ENCODE data around the gene RPS2. TPM values are rescaled to one million over a fixed set of nuclear protein-coding genes. Genes with fewer than 3 reads are reported as not detected.

Gene RPS2
- total and polyA plus RNA-seq, 4 experiments from 2014 or later: 2,828 to 6,826 (median 4,638) TPM

DNA sequence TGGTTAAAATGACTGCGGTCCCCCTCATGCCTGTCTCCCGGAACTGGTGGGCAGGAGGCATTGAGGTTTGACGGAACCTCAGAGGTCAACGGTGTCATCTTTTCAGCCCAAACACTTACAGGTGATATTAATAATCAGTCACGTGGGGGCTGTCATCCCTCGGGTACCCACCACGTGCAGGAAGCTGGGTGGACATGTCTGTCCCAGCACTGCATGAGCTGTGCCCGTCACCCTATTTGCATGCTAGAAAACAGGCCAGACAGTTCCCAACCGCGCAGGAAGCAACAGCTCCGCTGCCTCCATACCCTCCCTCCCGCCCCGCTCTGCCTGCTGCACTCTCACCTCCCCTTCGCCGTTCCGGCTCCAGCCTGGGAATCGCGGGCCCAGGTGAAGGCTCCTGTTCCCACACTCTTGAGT lies 26.5 kb upstream of the RPS2 start:
- peak overlapping the region; percentile 36 to 52 for H3K4me3 ChIP-seq (ENCODE audit: low read length in 2 of 2)
- peaks cover 6 to 30% (median 16%) of the 10 kb centered on the region in 4 donors for H3K4me1 Mint-ChIP-seq
- peaks cover 6 to 7% of the 10 kb centered on the region in 2 donors for H3K27me3 Mint-ChIP-seq
- ChIA-PET CTCF (ENCODE audit: partially characterized antibody) (interaction anchor here (1.2 to 1.6 kb wide), 2 partner anchors 13 to 149 kb away, joined by 5 to 7 read pairs; no protein-coding TSS in a partner anchor), POLR2A (ENCODE audit: partially characterized antibody) (interaction anchor here (1.1 to 5.7 kb wide), 9 partner anchors 10 to 219 kb away, joined by 3 to 71 read pairs (median 25); partner anchors contain the start of genes EME2, MRPS34, MSRB1 and NDUFB10)
- DNase-seq: peak in 4 of 5 donors; percentile 46 to 83 (median 51)
- H3K36me3 Mint-ChIP-seq: peaks cover 6% of the 10 kb centered on the region in 2 donors
- no peaks in the 10 kb centered on the region for H3K27me3 ChIP-seq (ENCODE audit: insufficient read depth, low read length)
- intact Hi-C loops (cut with micrococcal nuclease): loop anchor here (2.0 to 5.0 kb wide), 2 partner anchors 18 to 49 kb away; partner anchors contain the start of genes MSRB1 and TBL3
- H3K9me3 Mint-ChIP-seq: peaks cover 0 to 1% (median 0%) of the 10 kb centered on the region in 8 donors
- H3K27ac Mint-ChIP-seq: peak overlapping the region; percentile 76 to 93 (median 85)
- H3K27ac ChIP-seq (ENCODE audit: low read depth, low read length): peak overlapping the region; percentile 61
- no peaks in the 10 kb centered on the region for H3K36me3 ChIP-seq (ENCODE audit: insufficient read depth, low read length)
- H3K4me3 Mint-ChIP-seq: peak overlapping the region; percentile 73 to 84 (median 78)
- no peaks in the 10 kb centered on the region for H3K9me3 ChIP-seq (ENCODE audit: control insufficient read depth in 1 of 2, low read length in 2 of 2)
- H3K4me1 ChIP-seq (ENCODE audit: insufficient read depth, low read length): peaks cover 22% of the 10 kb centered on the region

DNA sequence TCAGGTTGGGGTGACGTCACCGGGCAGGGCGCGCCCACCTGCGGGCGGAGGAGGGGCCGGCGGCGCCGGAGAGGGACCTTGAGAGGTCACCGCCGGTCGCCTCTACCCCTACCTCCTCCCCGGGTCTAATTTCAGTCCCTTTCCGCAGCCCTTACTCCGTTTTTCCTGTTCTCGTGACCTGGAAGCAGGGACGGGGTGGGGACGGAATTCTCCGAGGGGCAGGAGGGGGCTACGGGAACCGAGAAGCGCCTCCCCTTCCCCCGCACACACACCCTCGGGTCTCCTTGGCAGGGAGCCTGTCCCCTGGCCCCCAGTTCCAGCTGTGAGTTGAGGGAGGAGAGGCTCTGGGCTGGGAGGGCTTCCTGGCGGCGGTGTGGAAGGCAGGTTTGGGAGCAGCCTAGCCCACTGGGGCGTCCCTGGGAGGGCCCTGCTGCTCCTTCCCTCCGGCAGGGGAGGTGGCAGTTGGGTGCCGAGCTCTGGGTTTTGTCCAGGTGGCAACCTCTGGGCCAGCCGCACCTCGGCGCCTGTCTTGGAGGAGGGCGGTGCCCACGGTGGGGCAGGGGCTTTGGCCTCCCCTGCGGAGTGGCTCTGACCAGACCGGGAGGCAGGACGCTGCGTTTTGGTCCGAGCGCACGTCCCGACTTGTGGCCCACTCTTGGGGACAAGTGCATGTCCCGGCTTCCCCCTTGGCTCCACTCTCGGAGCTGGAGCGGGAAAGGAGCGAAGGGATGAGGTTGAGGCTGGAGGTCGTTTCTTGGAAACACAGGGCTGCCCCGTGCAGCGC lies 25.9 kb upstream of the RPS2 start:
- Mint-ChIP-seq H3K4me1 (peaks cover 6 to 30% (median 16%) of the 10 kb centered on the region in 4 donors), H3K27ac (peak overlapping the region in 6 of 7 donors; percentile 76 to 93 (median 86)), H3K36me3 (peaks cover 6% of the 10 kb centered on the region in 2 donors), H3K27me3 (peaks cover 6 to 7% of the 10 kb centered on the region in 2 donors), H3K9me3 (peaks cover 0 to 1% (median 0%) of the 10 kb centered on the region in 8 donors), H3K4me3 (peak overlapping the region; percentile 73 to 84 (median 78))
- Histone ChIP-seq H3K9me3 (ENCODE audit: control insufficient read depth in 1 of 2, low read length in 2 of 2) (no peaks in the 10 kb centered on the region), H3K4me1 (ENCODE audit: insufficient read depth, low read length) (peaks cover 22% of the 10 kb centered on the region), H3K4me3 (ENCODE audit: low read length in 2 of 2) (peak overlapping the region; percentile 36 to 52), H3K27ac (ENCODE audit: low read depth, low read length) (peak overlapping the region; percentile 30), H3K27me3 (ENCODE audit: insufficient read depth, low read length) (no peaks in the 10 kb centered on the region), H3K36me3 (ENCODE audit: insufficient read depth, low read length) (peaks cover 4% of the 10 kb centered on the region)
- POLR2A ChIA-PET (ENCODE audit: partially characterized antibody): interaction anchor here (1.1 to 5.7 kb wide), 8 partner anchors 9 to 218 kb away, joined by 3 to 71 read pairs (median 24); partner anchors contain the start of genes EME2, MRPS34, MSRB1 and NDUFB10
- CTCF ChIA-PET (ENCODE audit: partially characterized antibody): interaction anchor here (1.2 to 1.6 kb wide), 2 partner anchors 13 to 150 kb away, joined by 5 to 7 read pairs; no protein-coding TSS in a partner anchor
- peak in 1 of 5 donors; percentile 56 for DNase-seq
- intact Hi-C loops (cut with micrococcal nuclease): loop anchor here (2.0 to 5.0 kb wide), 2 partner anchors 18 to 48 kb away; partner anchors contain the start of genes MSRB1 and TBL3

DNA sequence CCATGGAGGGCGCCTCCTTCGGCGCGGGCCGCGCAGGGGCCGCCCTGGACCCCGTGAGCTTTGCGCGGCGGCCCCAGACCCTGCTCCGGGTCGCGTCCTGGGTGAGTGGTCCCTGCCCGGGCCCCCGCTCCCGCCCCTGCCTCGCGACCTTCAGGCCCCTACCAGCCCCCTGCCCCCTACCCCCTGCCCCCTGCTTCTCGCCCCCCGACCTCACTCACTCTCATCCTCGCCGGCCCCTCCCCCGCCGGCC lies 25.4 kb upstream of the RPS2 start:
- Histone ChIP-seq H3K9me3 (ENCODE audit: control insufficient read depth in 1 of 2, low read length in 2 of 2) (no peaks in the 10 kb centered on the region), H3K27me3 (ENCODE audit: insufficient read depth, low read length) (no peaks in the 10 kb centered on the region), H3K4me3 (ENCODE audit: low read length in 2 of 2) (no peak overlapping the region), H3K27ac (ENCODE audit: low read depth, low read length) (no peak overlapping the region), H3K36me3 (ENCODE audit: insufficient read depth, low read length) (peaks cover 4% of the 10 kb centered on the region), H3K4me1 (ENCODE audit: insufficient read depth, low read length) (peaks cover 26% of the 10 kb centered on the region)
- intact Hi-C loops (cut with micrococcal nuclease): loop anchor here (2.0 to 5.0 kb wide), 2 partner anchors 17 to 48 kb away; partner anchors contain the start of genes MSRB1 and TBL3
- Mint-ChIP-seq H3K27ac (no peak overlapping the region), H3K36me3 (peaks cover 6 to 9% of the 10 kb centered on the region in 2 donors), H3K9me3 (peaks cover 0 to 1% (median 0%) of the 10 kb centered on the region in 8 donors), H3K27me3 (peaks cover 6 to 7% of the 10 kb centered on the region in 2 donors), H3K4me3 (no peak overlapping the region), H3K4me1 (peaks cover 6 to 30% (median 18%) of the 10 kb centered on the region in 4 donors)
- CTCF ChIA-PET (ENCODE audit: partially characterized antibody): interaction anchor here (1.6 kb wide), 1 partner anchor 14 kb away, joined by 7 read pairs; no protein-coding TSS in a partner anchor
- POLR2A ChIA-PET (ENCODE audit: partially characterized antibody): interaction anchor here (1.1 to 5.7 kb wide), 7 partner anchors 9 to 165 kb away, joined by 3 to 71 read pairs (median 29); partner anchors contain the start of genes MSRB1, NDUFB10, NOXO1 and RPS2
- no peak for DNase-seq

DNA sequence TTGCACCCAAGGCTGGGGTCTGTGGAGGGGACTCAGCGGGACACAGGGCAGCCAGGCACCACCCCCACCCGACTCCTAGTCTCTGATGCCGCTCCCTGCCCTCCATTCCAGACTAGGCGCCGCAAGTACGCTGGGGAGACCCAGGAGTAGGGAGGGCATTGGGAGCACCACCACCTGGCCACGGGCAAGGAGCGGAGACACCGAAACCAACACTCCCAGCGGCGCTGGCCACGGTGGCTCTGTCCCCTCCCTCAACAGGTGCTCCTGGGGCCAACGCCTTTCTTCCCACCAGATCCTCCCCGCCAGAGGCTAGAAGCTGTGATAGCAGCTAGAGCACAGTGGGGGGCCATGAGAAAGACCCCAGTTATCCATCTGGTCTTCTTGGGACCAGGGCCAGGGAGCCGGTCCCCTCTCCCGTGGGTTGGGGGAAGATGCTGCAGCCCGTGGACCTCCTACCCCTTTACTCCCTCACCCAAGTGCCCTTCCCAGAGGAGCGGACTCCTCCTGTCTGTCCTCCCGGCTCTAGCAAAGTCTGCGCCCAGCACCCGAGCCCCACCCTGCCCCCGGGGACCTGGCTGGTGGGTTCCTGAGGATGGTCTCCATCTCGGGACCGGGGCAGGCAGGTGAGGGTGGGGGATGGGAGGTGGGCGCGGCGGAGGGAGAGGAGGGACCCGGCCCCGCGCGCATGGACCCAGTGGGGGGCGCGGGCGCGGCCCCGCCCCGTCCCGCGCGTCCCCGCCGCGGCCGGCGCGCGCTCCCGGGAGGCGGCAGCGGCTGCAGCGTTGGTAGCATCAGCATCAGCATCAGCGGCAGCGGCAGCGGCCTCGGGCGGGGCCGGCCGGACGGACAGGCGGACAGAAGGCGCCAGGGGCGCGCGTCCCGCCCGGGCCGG lies 24.8 kb upstream of the RPS2 start, which contains the start of gene SYNGR3:
Gene SYNGR3, plus strand, starts transcription at position 762 of the 892 bp plus-strand sequence. CDS start 133 bp downstream, outside the sequence.
- intact Hi-C loops (cut with micrococcal nuclease): loop anchor here (2.0 to 5.0 kb wide), 2 partner anchors 17 to 47 kb away; partner anchors contain the start of genes MSRB1 and TBL3
- H3K27me3 Mint-ChIP-seq: peaks cover 6 to 7% of the 10 kb centered on the region in 2 donors
- no peak for DNase-seq

DNA sequence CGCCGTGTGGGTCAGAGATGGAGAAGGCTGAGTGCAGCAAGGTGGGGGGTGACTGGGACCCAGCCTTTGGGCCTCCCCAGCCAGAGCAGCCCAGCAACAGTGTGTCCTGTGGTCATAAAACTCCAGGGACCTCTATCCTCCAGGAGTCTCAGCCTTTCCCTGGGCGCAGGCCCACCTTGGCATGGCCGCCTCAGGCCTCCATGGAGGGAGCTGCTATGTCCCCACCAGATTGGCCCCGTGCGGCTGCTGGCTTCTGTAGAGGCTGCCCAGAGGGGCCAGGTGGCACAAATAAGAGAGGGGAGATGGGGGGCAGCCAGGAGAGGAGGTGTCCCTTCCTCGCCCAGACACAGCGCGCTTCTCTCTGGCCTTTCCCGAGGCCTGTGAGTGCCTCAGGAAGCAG lies 22.6 kb upstream of the RPS2 start:
- no peak overlapping the region for H3K27ac ChIP-seq (ENCODE audit: low read depth, low read length)
- CTCF ChIA-PET (ENCODE audit: partially characterized antibody): interaction anchor here (3.3 kb wide), 1 partner anchor 17 kb away, joined by 13 read pairs; no protein-coding TSS in a partner anchor
- peak overlapping the region in 1 of 7 donors; percentile 68 for H3K27ac Mint-ChIP-seq
- H3K4me1 ChIP-seq (ENCODE audit: insufficient read depth, low read length): peaks cover 43% of the 10 kb centered on the region
- no peaks in the 10 kb centered on the region for H3K27me3 ChIP-seq (ENCODE audit: insufficient read depth, low read length)
- peaks cover 6 to 9% of the 10 kb centered on the region in 2 donors for H3K27me3 Mint-ChIP-seq
- H3K36me3 ChIP-seq (ENCODE audit: insufficient read depth, low read length): peaks cover 4% of the 10 kb centered on the region
- no peaks in the 10 kb centered on the region for H3K9me3 ChIP-seq (ENCODE audit: control insufficient read depth in 1 of 2, low read length in 2 of 2)
- H3K9me3 Mint-ChIP-seq: no peaks in the 10 kb centered on the region
- H3K4me3 Mint-ChIP-seq: peak overlapping the region in 1 of 8 donors; percentile 60
- peaks cover 6 to 10% of the 10 kb centered on the region in 2 donors for H3K36me3 Mint-ChIP-seq
- no peak overlapping the region for H3K4me3 ChIP-seq (ENCODE audit: low read length in 2 of 2)
- POLR2A ChIA-PET (ENCODE audit: partially characterized antibody): interaction anchor here (0.8 to 7.5 kb wide), 4 partner anchors 16 to 26 kb away, joined by 3 to 99 read pairs (median 6); partner anchors contain the start of genes NDUFB10, RNF151, RPS2 and TBL3
- peaks cover 10 to 43% (median 27%) of the 10 kb centered on the region in 4 donors for H3K4me1 Mint-ChIP-seq
- intact Hi-C loops (cut with micrococcal nuclease): no loop called here
- DNase-seq: no peak

More for the DNA sequence above, 24.8 kb upstream of the RPS2 start, which contains the start of gene SYNGR3:
- Mint-ChIP-seq H3K27ac (peak within 1 kb of the TSS in 5 of 7 donors; percentile 64 to 89 (median 70)), H3K36me3 (peaks cover 6 to 10% of the 10 kb centered on the region in 2 donors), H3K4me3 (peak within 1 kb of the TSS; percentile 24 to 84 (median 76)), H3K9me3 (peaks cover 0 to 1% (median 0%) of the 10 kb centered on the region in 8 donors), H3K4me1 (peaks cover 9 to 33% (median 19%) of the 10 kb centered on the region in 4 donors)
- H3K27ac ChIP-seq (ENCODE audit: low read depth, low read length): peak within 1 kb of the TSS; percentile 30
- peak within 1 kb of the TSS; percentile 36 to 52 for H3K4me3 ChIP-seq (ENCODE audit: low read length in 2 of 2)
- no peaks in the 10 kb centered on the region for H3K27me3 ChIP-seq (ENCODE audit: insufficient read depth, low read length)
- CTCF ChIA-PET (ENCODE audit: partially characterized antibody): interaction anchor here (1.6 to 3.3 kb wide), 2 partner anchors 14 to 151 kb away, joined by 4 to 13 read pairs; no protein-coding TSS in a partner anchor
- no peaks in the 10 kb centered on the region for H3K9me3 ChIP-seq (ENCODE audit: control insufficient read depth in 1 of 2, low read length in 2 of 2)
- H3K4me1 ChIP-seq (ENCODE audit: insufficient read depth, low read length): peaks cover 32% of the 10 kb centered on the region
- H3K36me3 ChIP-seq (ENCODE audit: insufficient read depth, low read length): peaks cover 4% of the 10 kb centered on the region
- POLR2A ChIA-PET (ENCODE audit: partially characterized antibody): interaction anchor here (1.9 to 5.7 kb wide), 5 partner anchors 19 to 166 kb away, joined by 7 to 71 read pairs (median 29); partner anchors contain the start of genes NDUFB10, RPS2, TRAF7 and ZNF598

Data from CD4-positive, alpha-beta memory T cell (primary cell).